Right lobe of liver (tissue), 6 donors: Measurements from ENCODE around the gene HCAR3. TPM values are rescaled to one million over a fixed set of nuclear protein-coding genes. Genes with fewer than 3 reads are reported as not detected.
"Not testable (repeated sequence)": the region's sequence is repeated elsewhere in the genome, so short reads cannot be mapped to it uniquely, and the experiment has no call there.

ENCODE experiments used
- ATAC-seq, 4 donors: fragments of 200-7000 bp; cut with Tn5 transposase; one replicate each; pipeline ENCODE4 v1.9.1; 2020; ENCODE audit warnings: mild to moderate bottlenecking in 4 of 4, moderate library complexity in 4 of 4
- DNase-seq, 3 donors: peaks; one replicate each; pipeline ENCODE4 v3.0.0-alpha.2; 2020
- H3K27ac ChIP-seq, 3 donors: fragments of 200-600 bp; one replicate each; pipeline ENCODE4 v1.8.0; 2022
- H3K27me3 ChIP-seq, 2 donors: fragments of 200-600 bp; one replicate each; pipeline ENCODE4 v1.8.0; 2022
- H3K36me3 ChIP-seq, 4 donors: fragments of 200-600 bp; sonication (generic) in 1 of 4; one replicate each; pipeline versions ENCODE4 v1.5.1 to v1.8.0; 2017 to 2022; ENCODE audit warnings: control low read depth in 1 of 4
- H3K4me1 ChIP-seq, 4 donors: fragments of 200-600 bp; sonication (generic) in 1 of 4; one replicate each; pipeline versions ENCODE4 v1.5.1 to v1.8.0; 2017 to 2022; ENCODE audit warnings: control low read depth in 1 of 4
- H3K4me3 ChIP-seq, 3 donors: fragments of 200-600 bp; one replicate each; pipeline ENCODE4 v1.8.0; 2022
- H3K9me3 ChIP-seq, 4 donors: fragments of 200-600 bp; sonication (generic) in 1 of 4; one replicate each; pipeline versions ENCODE4 v1.5.1 to v1.8.0; 2017 to 2022; ENCODE audit warnings: control low read depth in 1 of 4
- CTCF ChIP-seq, 4 donors: fragments of 200-600 bp in 3 of 4; fragments of 450-650 bp in 1 of 4; IDR thresholded peaks; one replicate each; pipeline versions ENCODE4 v1.5.1 to v1.8.0; 2016 to 2022; ENCODE audit warnings: antibody characterized with exemption in 4 of 4, mild to moderate bottlenecking in 2 of 4
- POLR2A ChIP-seq: fragments of 450-650 bp; IDR thresholded peaks from one replicate; pipeline ENCODE4 v1.6.1; 2017; ENCODE audit warnings: antibody characterized with exemption, mild to moderate bottlenecking
- WGBS: methylation state at CpG from one replicate; pipeline ENCODE4 v1.1.6; 2018; ENCODE audit warnings: low coverage, low lambda C conversion rate; ENCODE audit not compliant: insufficient coverage; ENCODE audit errors: missing lambda C conversion rate; 5-methylcytosine and 5-hydroxymethylcytosine counted together
- intact Hi-C, 2 donors: fragments of 100-400 bp; cut with DNase I; formaldehyde crosslinking; loops; one replicate each; pipeline versions ENCODE4 v1.11.2 to v1.14.1; 2022
- total RNA-seq, 6 experiments: library from RNA; depleted of rRNA in 2 of 6; stranded (reverse); fragments of >200 nt in 2 of 6; fragmentation: NEBNext Ultra II Directional in 3 of 6; extraction: Animal tissue kit (Norgen Biotek cat#: 25700) in 3 of 6; gene quantifications; one replicate each; pipeline versions ENCODE4 v1.1.0 to v1.2.4, GENCODE V29; 2016 to 2023
- donor health status: DM: no; HTN: yes; CAD: no.
- donor health status: DM: no; HTN: no; CAD: no.
- donor health status: DM: no; HTN: no; CAD: no.
- donor health status: DM: no; HTN: yes; CAD: no.
- donor health status: DM: no; HTN: yes; CAD: no.

HCAR3 gene
- total RNA-seq, 6 experiments from 2014 or later, result 0.11 to 4.2 (median 0.36) TPM; not detected in 2

GRCh38 chr12:122722387-122722786 is 5.8 kb upstream of the HCAR3 start:
- Histone ChIP-seq H3K27ac (no peak overlapping the region), H3K4me1 (no peaks in the 10 kb centered on the region), H3K9me3 (no peaks in the 10 kb centered on the region), H3K36me3 (no peaks in the 10 kb centered on the region), H3K4me3 (no peak overlapping the region), H3K27me3 (no peaks in the 10 kb centered on the region)
- intact Hi-C loops, result no loop called here
- DNase-seq, result no peak
- TF ChIP-seq POLR2A (no peak), CTCF (IDR thresholded peaks at IDR 0.05) (no peak)
- WGBS, result 63% methylated on average over 1 of the region's 1 CpG
- ATAC-seq, result peak in 2 of 4 donors; percentile 19 to 36

- H3K4me3 ChIP-seq, result no peak overlapping the region
- peak in 1 of 4 donors; percentile 28 for ATAC-seq
- no peaks in the 10 kb centered on the region for H3K4me1 ChIP-seq
- H3K36me3 ChIP-seq, result no peaks in the 10 kb centered on the region
- TF ChIP-seq POLR2A, result no peak
- TF ChIP-seq CTCF (IDR thresholded peaks at IDR 0.05), result no peak
- DNase-seq, result no peak
- no peak overlapping the region for H3K27ac ChIP-seq
- 49% methylated on average over 11 of the region's 11 CpGs for WGBS
- H3K27me3 ChIP-seq, result no peaks in the 10 kb centered on the region
- intact Hi-C loops, result no loop called here
- H3K9me3 ChIP-seq, result no peaks in the 10 kb centered on the region
Observed at GRCh38 chr12:122721057-122721545, 4.5 kb upstream of the HCAR3 start.

- H3K36me3 ChIP-seq, H3K27ac ChIP-seq, H3K4me3 ChIP-seq, DNase-seq, H3K27me3 ChIP-seq, H3K4me1 ChIP-seq, H3K9me3 ChIP-seq, intact Hi-C loops: not testable (repeated sequence)
- WGBS, result 70% methylated on average over 4 of the region's 6 CpGs
- ATAC-seq, result peak in 1 of 4 donors; percentile 18
Observed at GRCh38 chr12:122715211-122715610, 1.4 kb downstream of the HCAR3 start.

GRCh38 chr12:122713491-122714188 is 3.0 kb downstream of the HCAR3 start:
- intact Hi-C loops, H3K4me3 ChIP-seq, DNase-seq, H3K27me3 ChIP-seq, H3K27ac ChIP-seq, H3K9me3 ChIP-seq, H3K36me3 ChIP-seq, H3K4me1 ChIP-seq: not testable (repeated sequence)
- 89% methylated on average over 2 of the region's 10 CpGs for WGBS
- peak in 3 of 4 donors; percentile 38 to 61 (median 45) for ATAC-seq

- ATAC-seq, result not testable (repeated sequence)
- WGBS, result 33% methylated on average over 1 of the region's 1 CpG
Observed at GRCh38 chr12:122711266-122711665, 5.3 kb downstream of the HCAR3 start.

GRCh38 chr12:122710341-122710740 is 6.3 kb downstream of the HCAR3 start:
- H3K36me3 ChIP-seq, H3K27ac ChIP-seq, H3K4me1 ChIP-seq, ATAC-seq, intact Hi-C loops, H3K9me3 ChIP-seq, H3K4me3 ChIP-seq, H3K27me3 ChIP-seq: not testable (repeated sequence)
- WGBS, result 82% methylated on average over 2 of the region's 2 CpGs
- DNase-seq, result peak in 1 of 3 donors; percentile 8

More at GRCh38 chr12:122711266-122711665, 5.3 kb downstream of the HCAR3 start:
- H3K4me3 ChIP-seq, H3K4me1 ChIP-seq, intact Hi-C loops, DNase-seq, H3K36me3 ChIP-seq, H3K27me3 ChIP-seq, H3K27ac ChIP-seq, H3K9me3 ChIP-seq: not testable (repeated sequence)

- H3K4me3 ChIP-seq, DNase-seq, H3K4me1 ChIP-seq, H3K27me3 ChIP-seq, intact Hi-C loops, H3K27ac ChIP-seq, ATAC-seq, H3K9me3 ChIP-seq, H3K36me3 ChIP-seq: not testable (repeated sequence)
- WGBS, result no CpG with 5 or more reads among the region's 3 CpGs
Observed at GRCh38 chr12:122709287-122709686, 7.3 kb downstream of the HCAR3 start.

- H3K4me3 ChIP-seq, intact Hi-C loops, H3K36me3 ChIP-seq, H3K27me3 ChIP-seq, H3K9me3 ChIP-seq, DNase-seq, H3K4me1 ChIP-seq, H3K27ac ChIP-seq, ATAC-seq: not testable (repeated sequence)
- 59% methylated on average over 3 of the region's 3 CpGs for WGBS
Observed at GRCh38 chr12:122703841-122704240, 12.8 kb downstream of the HCAR3 start.

GRCh38 chr12:122702890-122703611 is 13.6 kb downstream of the HCAR3 start, which contains the start of gene HCAR2:
Gene HCAR2 (minus strand): TSS chr12:122703357. CDS start chr12:122703283, 74 bp downstream.
- H3K4me1 ChIP-seq, intact Hi-C loops, H3K9me3 ChIP-seq, H3K36me3 ChIP-seq, H3K27ac ChIP-seq, H3K27me3 ChIP-seq, H3K4me3 ChIP-seq: not testable (repeated sequence)
- ATAC-seq, result peak; percentile 33 to 69 (median 46)
- 45% methylated on average over 10 of the region's 22 CpGs for WGBS
- DNase-seq, result peak in 1 of 3 donors; percentile 47
